Left ventricle myocardium superior (tissue), 1 donor: Measurements from ENCODE around the gene TENM4. TPM values are rescaled to one million over a fixed set of nuclear protein-coding genes. Genes with fewer than 3 reads are reported as not detected.
"Not testable (repeated sequence)": the region's sequence is repeated elsewhere in the genome, so short reads cannot be mapped to it uniquely, and the experiment has no call there.

Experiments
- ATAC-seq: fragments of 200-7000 bp; cut with Tn5 transposase; one replicate; pipeline ENCODE4 v1.9.1; 2020; ENCODE audit warnings: mild to moderate bottlenecking, moderate library complexity
- DNase-seq: peaks from one replicate; pipeline ENCODE4 v3.0.0-alpha.2; 2020
- intact Hi-C: fragments of 100-400 bp; cut with micrococcal nuclease; formaldehyde crosslinking; loops from one replicate; pipeline ENCODE4 v1.11.0; 2022
- total RNA-seq: library from RNA; stranded (reverse); fragmentation: NEBNext Ultra II Directional; extraction: Animal tissue kit (Norgen Biotek cat#: 25700); gene quantifications from one replicate; pipeline ENCODE4 v1.2.1, GENCODE V29; 2021
- donor health status: DM: no; HTN: yes; CAD: no; lungs with severe emphysema.

TENM4 gene
- total RNA-seq, 1 donor from 2014 or later: 0.40 TPM

DNA sequence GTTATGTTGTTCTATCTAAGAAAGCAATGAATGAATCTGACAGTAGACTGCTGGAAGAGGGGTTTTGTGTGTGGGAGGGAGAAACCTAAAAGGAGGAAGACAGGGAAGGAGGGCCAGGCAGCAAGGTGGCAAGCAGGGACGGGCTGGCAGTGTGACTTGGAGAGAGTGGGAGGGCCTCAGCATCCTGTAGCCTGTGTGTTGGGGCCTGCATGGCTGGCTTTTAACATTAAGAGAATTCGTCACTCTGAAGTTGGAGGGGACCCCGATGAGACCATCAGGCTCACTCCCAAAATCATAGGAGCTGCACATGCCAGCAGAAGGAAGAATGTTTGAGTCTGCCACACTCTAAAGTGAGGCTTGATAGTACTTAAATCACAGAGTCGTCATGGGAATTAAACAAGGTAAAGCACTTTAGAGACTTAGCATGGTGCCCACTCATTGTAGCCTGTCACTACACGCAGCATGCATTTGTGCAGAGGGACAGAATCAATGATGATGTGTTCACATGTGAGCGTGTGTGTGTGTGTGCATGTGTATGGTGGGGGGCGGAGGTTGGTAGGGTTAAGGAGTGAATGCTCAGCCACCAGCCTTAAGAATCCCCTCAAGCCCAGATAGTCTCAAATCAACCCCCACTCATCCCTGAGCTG is 199.5 kb downstream of the TENM4 start:
- ATAC-seq: no peak
- intact Hi-C loops: no loop called here
- no peak for DNase-seq

DNA sequence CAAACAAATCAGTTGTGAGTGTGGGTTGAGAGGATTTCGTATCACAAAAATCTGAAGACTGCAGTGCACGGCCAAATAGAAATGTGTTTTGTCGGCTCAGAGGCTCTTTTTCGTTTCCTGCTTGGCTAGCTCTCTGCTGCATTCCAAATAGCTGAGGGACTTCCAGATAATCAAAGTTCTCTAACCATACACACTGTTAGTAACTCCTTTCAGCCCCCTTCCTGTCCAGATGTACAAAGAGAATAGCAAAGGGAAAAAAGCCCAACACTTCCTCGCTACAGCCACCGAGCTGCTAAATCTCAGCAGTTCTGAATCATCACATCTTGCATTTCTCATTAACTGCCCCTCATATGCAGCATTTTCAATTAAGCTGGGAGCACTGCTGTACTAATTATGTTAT is 203.1 kb downstream of the TENM4 start:
- DNase-seq: no peak
- intact Hi-C loops: no loop called here
- ATAC-seq: peak; percentile 84

DNA sequence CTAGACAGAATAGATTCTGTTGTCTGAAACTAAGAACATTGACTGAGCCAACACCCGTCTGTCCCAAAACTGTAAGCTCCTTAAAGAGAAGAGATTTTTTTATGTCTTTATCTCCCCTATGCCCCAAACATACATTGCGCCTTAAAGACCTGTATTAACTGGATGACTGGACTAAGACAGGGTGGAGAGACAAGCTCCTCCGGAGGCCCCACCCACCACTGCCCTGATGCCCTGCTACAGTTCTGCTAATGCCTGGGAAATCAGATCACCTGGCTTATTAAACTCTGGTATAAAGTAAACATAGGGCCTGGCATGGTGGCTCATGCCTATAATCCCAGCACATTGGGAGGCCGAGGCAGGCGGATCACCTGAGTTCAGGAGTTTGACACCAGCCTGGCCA is 203.7 kb downstream of the TENM4 start:
- no peak for DNase-seq
- ATAC-seq: no peak
- intact Hi-C loops: no loop called here

DNA sequence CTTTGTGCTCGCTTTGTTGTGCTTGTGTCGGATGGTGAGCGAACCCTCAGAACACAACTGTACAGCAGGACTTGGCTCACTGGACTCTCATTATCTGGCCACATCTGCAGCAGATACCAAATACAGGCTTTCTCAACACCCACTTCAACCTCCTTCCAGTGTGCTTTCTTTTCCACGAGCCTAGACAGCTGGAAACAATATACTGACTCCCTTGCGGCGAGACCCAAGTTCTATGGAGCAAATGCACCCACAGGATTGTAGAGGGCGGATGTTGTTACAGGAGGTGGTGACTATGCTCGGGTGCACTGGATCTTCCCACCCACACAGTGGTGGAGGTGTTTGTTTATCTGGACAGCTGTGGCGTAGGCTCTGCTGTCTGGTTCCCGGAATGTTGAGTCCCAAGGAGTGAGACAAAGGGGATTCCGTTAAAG is 204.3 kb downstream of the TENM4 start:
- intact Hi-C loops: no loop called here
- DNase-seq (peak; percentile 28), ATAC-seq (peak; percentile 76)

DNA sequence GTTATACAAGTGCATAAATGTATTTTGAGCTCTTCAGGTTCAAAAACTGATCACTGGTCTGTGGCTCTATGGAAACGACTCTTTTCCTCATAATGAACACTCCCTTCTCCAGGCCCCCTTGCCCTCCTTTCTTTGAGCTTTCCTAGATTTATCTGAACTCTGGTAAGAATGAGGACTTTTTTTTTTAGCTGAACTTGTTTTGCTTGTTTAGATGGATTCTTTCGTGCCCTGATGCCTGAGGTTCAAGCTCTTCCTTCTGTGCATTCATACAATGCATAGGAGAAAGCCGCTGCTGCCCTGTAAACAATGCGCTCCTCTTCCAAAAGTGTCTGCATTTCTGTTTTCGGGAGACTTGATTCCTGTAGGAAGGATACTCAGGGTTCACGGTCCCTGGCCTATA is 205.1 kb downstream of the TENM4 start:
- DNase-seq (no peak), ATAC-seq (no peak)
- intact Hi-C loops: no loop called here

DNA sequence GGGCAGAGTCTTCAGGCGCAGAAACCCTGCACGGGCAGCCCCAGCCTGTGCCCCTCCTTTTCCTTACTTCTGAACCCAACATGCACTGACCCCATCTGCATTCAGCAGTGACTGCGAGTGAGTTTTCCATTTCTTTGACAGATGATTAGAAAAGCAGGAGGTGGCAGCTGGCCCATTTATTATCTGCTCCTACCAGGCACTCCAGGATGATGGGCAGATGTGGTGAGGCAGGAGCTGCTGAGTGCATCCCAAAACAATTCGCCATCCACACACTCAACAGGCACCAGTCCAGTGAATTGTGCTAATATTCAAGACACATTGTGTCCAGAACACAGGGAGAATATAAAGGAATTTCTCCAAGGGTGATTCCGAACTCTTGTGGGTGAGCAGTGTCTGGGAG is 208.5 kb downstream of the TENM4 start:
- DNase-seq (no peak), ATAC-seq (no peak)
- intact Hi-C loops: no loop called here

DNA sequence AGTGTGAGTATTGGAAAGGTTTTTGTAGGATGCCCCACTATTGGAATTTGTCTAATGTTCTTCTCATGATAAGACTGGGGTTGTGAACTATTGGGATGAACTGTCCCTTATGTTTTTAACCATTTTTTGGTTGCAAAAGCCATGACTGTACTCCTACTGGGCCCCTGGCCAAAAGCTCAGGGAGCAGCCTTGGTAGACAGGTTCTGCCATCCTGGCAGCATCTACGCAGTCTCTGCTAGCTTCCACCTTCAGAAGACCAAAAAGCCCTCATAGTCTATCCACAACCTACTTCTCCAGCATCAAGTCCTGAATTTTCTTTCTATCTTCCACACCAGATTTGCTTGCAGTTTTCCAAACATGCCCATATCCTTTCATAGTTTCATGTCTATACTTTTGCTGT is 211.8 kb downstream of the TENM4 start:
- DNase-seq (no peak), ATAC-seq (no peak)
- intact Hi-C loops: no loop called here

DNA sequence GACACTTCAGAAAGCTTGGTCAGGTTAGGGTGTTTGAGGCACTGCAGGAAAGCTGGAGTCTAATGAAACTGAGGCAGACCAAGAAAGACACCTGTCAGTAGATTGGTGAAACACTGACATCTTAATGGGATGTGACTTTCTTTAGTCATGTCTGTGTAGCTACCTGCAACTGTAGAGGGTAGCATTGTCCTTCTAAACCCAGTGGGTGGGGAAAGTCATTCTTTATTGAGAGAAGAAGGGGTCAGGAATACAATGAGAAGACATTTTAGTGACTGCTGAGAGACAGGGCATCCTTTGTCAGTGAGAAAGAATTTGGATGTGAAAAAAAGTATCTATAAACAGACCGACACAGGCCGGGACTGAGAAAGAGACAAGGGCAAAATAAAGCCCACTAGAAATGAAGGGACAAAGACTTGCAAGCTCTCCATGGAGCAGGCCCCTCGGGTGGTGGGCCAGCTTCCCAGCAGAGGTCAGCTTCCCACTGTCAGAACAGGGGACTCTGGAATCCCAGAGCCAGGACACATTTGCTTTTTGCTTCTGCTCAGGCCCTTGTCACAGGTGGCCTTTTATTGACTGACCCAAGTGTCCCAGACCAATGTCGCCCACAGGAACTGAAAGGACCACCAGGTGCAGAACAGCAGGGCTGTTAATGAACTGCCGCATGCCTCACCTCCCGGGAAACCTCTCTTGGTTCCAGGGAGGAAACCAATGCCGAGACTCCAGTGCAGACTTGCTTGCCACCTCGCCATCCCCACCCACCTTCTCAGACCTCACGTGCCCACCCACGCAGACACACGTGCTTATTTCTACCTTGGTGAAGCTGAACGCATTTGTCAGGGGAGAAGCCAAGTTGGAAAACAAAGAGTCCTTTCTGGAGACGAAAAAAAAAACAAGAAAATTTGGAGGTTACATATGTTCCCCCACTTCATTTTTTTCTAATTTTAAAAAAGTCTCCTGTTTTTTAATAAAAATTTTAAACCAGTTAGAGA is 212.8 kb downstream of the TENM4 start:
- intact Hi-C loops: no loop called here
- DNase-seq (no peak), ATAC-seq (no peak)

DNA sequence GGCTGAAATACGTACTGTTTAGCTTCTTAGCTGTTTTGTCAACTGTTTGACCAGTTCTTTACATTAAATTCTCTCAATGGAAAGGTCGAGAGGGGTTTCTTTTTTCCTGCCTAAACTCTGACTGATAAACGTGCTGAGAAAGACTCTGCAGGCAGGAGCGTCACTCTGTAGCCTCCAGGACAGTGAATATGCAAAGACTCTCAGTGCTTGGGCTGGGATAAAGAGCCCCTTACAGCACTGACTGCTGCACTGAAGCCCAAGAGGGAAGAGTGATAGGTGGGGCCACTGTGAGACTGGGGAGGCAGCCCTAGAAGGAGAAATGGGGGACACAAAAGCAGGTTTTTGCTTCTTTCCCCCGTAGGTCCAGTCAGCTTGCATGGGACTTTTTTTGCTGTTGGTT is 213.5 kb downstream of the TENM4 start:
- intact Hi-C loops: no loop called here
- ATAC-seq: no peak
- DNase-seq: no peak

DNA sequence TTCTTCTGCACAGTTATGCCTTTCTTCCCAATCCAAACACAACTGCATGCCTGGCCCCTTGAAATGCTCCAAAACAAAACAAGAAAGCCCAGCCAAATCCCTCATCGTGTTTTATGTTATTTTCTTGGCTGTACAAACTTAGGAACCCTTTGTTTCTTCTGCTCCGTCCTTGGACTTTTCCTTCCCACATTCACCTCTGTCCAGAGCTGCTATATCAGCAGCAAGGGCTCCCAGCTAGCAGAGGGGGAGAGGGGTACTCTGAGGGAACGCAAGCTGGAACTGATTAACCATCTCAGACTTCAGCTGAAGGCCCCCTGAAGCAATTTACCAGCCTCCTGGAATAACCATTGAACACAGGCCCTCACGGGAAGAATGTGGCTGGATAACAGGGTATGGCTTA is 214.7 kb downstream of the TENM4 start:
- intact Hi-C loops: no loop called here
- ATAC-seq (no peak), DNase-seq (no peak)

DNA sequence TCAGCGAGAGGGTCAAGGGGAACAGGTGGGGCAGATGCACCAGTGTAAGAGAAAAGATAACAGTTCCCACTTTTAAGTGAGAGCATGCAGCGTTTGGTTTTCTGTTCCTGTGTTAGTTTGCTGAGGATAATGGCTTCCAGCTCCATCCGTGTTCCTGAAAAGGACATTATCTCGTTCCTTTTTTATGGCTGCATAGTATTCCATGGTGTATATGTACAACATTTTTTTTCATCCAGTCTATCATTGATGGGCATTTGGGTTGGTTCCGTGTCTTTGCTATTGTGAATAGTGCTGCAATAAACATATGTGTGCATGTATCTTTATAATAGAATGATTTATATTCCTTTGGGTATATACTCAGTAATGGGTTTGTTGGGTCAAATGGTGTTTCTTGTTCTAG is 218.7 kb downstream of the TENM4 start:
- DNase-seq, intact Hi-C loops, ATAC-seq: not testable (repeated sequence)

DNA sequence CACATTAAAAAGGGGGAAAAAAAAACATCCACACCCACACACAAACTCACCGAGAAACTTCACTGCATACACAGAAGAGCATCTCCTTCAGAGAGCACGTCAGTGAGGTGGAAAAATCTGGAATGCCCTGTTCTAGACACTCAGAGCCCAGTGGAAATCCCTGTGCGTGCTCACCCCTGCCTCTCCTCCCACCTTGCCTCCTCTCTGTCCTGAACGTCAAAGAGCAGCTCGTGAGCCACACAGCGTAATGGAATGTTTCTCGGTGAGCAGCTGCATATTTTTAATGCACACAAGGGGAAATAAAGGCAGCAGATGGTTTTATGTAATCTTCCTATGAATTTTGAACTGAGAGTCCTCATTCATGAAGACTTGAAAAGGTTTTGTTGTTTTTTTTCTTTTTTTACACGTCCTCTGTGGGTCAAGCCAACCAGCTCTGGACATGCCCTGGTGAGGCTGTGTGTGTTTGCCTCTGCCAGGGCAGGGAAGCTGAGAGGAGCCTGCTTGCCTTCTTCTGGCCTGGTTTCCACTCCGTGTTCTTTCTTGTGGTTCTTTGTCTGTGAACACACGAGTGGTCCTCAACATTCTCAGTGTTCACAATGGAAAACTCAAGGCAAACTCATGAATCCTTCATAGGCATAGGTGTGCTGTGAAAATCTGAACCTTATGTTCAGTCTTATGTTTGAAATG is 219.2 kb downstream of the TENM4 start:
- intact Hi-C loops: no loop called here
- DNase-seq (no peak), ATAC-seq (no peak)

DNA sequence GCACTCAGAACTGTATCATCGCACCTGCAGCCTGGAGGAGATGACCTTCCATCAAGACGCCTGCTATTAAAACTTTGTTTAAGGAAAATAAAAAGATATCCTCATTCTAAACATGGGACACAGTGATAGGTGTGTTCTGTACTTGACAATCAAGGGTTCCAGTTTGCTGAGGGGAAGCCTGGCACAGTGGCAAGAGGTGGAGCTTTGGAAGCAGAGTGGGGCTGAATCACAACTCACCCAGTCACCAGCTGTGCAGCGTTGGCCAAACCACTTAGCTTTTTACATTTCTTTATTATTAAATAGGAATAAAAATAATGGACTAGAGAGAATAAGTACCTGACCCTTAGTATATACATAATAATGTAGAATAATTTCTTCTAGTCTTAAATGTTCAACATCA is 220.7 kb downstream of the TENM4 start:
- intact Hi-C loops: no loop called here
- no peak for ATAC-seq
- DNase-seq: no peak

DNA sequence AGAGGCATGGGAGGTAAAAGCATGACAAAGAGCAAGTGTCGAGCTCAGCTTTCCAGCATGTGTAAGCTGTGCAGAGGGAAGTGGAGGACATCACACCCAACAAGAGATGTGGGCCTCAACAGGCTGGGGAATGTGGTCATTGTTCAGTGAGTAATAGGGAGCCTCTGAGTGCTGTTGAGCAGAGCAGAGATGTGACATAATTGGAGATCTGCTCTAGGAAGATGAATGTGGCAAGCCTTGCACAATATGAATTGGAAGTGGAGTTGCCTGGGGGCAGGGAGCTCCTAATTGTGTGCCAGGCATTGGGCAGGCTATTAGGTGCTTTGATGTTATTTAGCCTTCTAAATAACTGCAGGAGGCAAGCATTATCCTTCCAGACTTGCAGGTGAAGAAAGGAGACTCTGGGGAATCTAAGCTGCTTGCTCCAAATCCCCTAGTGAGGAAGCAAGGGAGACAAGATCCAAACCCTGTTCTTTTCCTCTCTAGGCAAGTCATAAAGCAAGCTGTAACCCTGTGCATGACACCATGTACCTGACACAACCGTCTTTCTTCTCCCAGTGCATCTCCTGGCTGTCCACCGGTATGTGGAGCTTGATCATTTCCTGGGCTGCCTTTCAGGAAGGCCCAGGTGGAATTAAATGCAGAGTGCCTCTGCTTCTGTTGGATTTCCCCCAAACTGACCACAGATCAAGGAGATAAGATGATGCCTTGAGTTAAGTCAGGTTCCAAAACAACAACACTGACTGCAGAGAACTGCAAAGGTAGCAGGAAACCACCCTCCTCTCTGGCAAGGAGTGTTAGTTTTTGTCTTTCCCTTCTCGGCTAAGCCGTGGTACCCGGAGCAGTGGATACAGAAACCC is 221.4 kb downstream of the TENM4 start:
- DNase-seq (no peak), ATAC-seq (no peak)
- intact Hi-C loops: no loop called here

DNA sequence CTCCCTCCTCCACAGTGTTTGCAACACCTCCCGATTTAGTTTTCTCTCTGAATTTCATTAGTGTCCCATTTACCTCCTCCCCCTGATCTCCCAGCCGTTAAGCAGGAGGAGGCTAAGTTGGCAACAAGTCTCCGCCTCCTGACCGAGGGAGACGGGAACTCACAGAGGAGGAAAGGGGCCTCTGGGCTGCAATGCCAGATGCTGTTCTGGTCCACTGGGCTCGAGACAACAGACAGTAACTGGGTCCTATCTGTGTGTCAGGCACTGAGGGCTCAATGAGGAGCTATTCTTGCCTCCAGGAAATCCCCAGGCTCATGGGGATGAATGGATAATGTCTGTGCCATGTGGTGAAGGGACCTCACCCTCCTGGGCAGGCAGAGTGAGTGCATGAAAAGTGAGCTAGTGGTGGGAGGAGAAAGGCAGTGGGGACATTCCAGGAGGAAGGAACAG is 228.1 kb downstream of the TENM4 start:
- intact Hi-C loops: no loop called here
- DNase-seq: no peak
- no peak for ATAC-seq

DNA sequence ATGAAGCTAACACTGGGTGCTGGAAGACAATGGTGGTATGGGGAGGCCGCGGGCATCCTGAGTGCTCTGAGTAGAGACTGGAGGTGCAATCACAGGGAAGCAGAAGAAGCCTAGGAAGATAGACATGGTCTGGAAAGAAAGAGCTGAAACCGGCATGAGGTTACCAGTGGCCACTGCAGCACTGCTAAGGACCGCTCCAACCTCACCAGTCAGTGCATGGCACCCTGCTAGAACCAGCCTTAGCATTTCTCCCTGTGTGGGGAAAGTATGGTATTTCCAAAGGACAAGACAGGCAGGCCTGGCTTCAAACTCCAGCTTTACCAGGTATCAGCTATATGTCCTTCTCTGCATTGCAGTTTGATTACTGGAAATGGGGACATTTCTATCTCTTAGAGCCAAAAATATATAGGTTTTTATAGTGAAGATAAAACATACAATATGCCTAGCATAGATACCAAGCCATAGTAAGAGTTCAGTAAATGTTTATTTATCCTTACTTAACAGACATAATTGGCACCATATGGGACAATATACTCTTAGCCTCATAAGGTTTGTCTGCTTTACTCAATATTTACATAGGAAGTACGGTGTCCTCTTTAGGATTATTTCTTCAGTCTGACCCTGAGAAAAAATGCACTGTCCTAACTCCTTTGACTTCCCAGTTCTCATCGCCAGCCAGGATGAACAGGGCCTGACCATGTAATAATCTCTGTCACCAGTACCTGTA is 231.1 kb downstream of the TENM4 start:
- ATAC-seq: no peak
- DNase-seq: peak; percentile 37
- intact Hi-C loops: no loop called here

DNA sequence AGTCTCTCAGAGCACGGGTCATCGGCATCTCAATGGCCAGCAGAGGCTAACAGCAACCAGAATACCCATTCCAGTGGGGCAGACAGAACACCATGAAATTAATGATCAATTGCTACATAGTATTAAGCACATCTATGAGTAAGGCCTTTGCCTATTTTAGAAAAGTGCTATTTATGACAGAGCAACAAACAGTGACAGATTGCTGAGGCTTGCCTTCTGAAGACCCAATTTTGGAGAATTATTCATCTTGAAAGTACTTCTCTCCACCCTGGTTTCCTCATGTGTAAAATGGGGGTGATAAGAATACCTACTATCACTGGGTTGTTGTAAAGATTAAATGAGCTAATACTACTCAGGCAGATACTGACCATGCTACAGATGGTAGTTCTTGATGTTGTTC is 232.7 kb downstream of the TENM4 start:
- DNase-seq (no peak), ATAC-seq (no peak)
- intact Hi-C loops: no loop called here

DNA sequence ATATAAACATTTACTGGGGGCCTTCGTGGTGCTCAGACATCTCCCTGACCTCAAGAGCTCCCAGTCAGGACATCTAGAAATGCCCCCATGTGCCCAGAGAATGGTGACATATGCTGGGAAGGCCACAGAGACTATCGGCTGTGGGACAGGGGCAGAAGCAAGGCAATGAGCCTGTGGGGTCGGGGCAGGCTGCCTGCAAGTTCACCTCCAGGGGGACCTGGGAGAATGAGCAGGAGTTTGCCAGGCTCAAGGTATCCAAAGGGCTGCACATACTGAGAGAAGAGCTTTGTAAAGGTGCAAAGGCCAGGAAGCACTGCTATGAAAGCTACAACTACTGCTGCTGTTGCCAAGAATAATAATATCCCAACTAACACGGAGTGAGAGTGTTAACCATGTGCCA is 233.9 kb downstream of the TENM4 start:
- DNase-seq (no peak), ATAC-seq (no peak)
- intact Hi-C loops: no loop called here
